ENCODE data around the gene SLC39A10.

GRCh38 chr2:195672674-195673073 is 15.6 kb downstream of the SLC39A10 start:
- no peak for TF ChIP-seq MXI1 (IDR thresholded peaks at IDR 0.05; ENCODE audit: borderline replicate concordance, low read depth, low read length)
- no peak for TF ChIP-seq CTCF (conservative IDR thresholded peaks at IDR 0.05; ENCODE audit: low read depth, low read length)
- no peak for TF ChIP-seq USF2 (IDR thresholded peaks at IDR 0.05; ENCODE audit: low read depth, low read length)
- TF ChIP-seq RAD21 (IDR thresholded peaks at IDR 0.05; ENCODE audit: low read length): no peak
- TF ChIP-seq RFX5 (IDR thresholded peaks at IDR 0.05; ENCODE audit: low read depth, low read length): no peak
- no peak for TF ChIP-seq POLR2A (IDR thresholded peaks at IDR 0.05; ENCODE audit: low read depth, low read length)
- no peak for TF ChIP-seq MAZ (IDR thresholded peaks at IDR 0.05; ENCODE audit: borderline replicate concordance, low read depth, low read length)
- no peak for TF ChIP-seq FOS (IDR thresholded peaks at IDR 0.05; ENCODE audit: low read depth, low read length)
- TF ChIP-seq MAFK (IDR thresholded peaks at IDR 0.05; ENCODE audit: low read depth, low read length): no peak

All from IMR-90 (cell line).